HEK293T (cell line): ENCODE results near the gene JMJD1C.
"Not testable (repeated sequence)": the region's sequence is repeated elsewhere in the genome, so short reads cannot be mapped to it uniquely, and the experiment has no call there.

Experiments used
- CTCF ChIA-PET: fragments of 350-600 bp; formaldehyde crosslinking; extraction: SDS; loops from one replicate; lab custom pipeline; 2021; ENCODE audit warnings: antibody characterized with exemption, inconsistent platforms; lab: Yijun Ruan, JAX
- POLR2A ChIA-PET: fragments of 350-600 bp; formaldehyde crosslinking; extraction: SDS; loops from one replicate; lab custom pipeline; 2020; ENCODE audit warnings: antibody characterized with exemption, inconsistent platforms; lab: Yijun Ruan, JAX
- DNase-seq: peaks from one replicate; pipeline ENCODE4 v3.0.0; 2012; ENCODE audit warnings: mixed read lengths; ENCODE audit errors: extremely low spot score
- ARNT ChIP-seq: fragments of 450-650 bp; IDR thresholded peaks from 2 replicates; pipeline ENCODE4 v1.6.1; 2017; ENCODE audit warnings: mild to moderate bottlenecking
- BHLHE40 ChIP-seq: fragments of 450-650 bp; IDR thresholded peaks from 2 replicates; pipeline ENCODE4 v1.6.1; 2016; ENCODE audit warnings: mild to moderate bottlenecking, moderate library complexity, borderline replicate concordance
- CTBP1 ChIP-seq: fragments of 450-650 bp; IDR thresholded peaks from 2 replicates; pipeline ENCODE4 v1.6.1; 2016; ENCODE audit warnings: borderline replicate concordance
- ELF4 ChIP-seq: fragments of 450-650 bp; IDR thresholded peaks from 2 replicates; pipeline ENCODE4 v1.6.1; 2017; ENCODE audit warnings: antibody characterized with exemption
- FOXA1 ChIP-seq: fragments of 450-650 bp; IDR thresholded peaks from 2 replicates; pipeline ENCODE4 v1.6.1; 2016; ENCODE audit warnings: mild to moderate bottlenecking
- FOXK2 ChIP-seq: fragments of 450-650 bp; IDR thresholded peaks from 2 replicates; pipeline ENCODE4 v1.6.1; 2016; ENCODE audit warnings: mild to moderate bottlenecking
- FOXM1 ChIP-seq: fragments of 450-650 bp; IDR thresholded peaks from 2 replicates; pipeline ENCODE4 v1.6.1; 2017; ENCODE audit warnings: mild to moderate bottlenecking, borderline replicate concordance
- HDGF ChIP-seq: fragments of 450-650 bp; IDR thresholded peaks from 2 replicates; pipeline ENCODE4 v1.6.1; 2017; ENCODE audit warnings: antibody characterized with exemption, borderline replicate concordance
- L3MBTL2 ChIP-seq: fragments of 450-650 bp; conservative IDR thresholded peaks from 2 replicates; pipeline ENCODE4 v1.6.1; 2016; ENCODE audit warnings: mild to moderate bottlenecking
- LEF1 ChIP-seq: fragments of 450-650 bp; IDR thresholded peaks from 2 replicates; pipeline ENCODE4 v1.6.1; 2017; ENCODE audit warnings: mild to moderate bottlenecking, borderline replicate concordance
- NFRKB ChIP-seq: fragments of 450-650 bp; IDR thresholded peaks from 2 replicates; pipeline ENCODE4 v1.6.1; 2016; ENCODE audit warnings: mild to moderate bottlenecking, moderate library complexity
- PKNOX1 ChIP-seq: fragments of 450-650 bp; IDR thresholded peaks from 2 replicates; pipeline ENCODE4 v1.6.1; 2016
- SP1 ChIP-seq: fragments of 450-650 bp; IDR thresholded peaks from 2 replicates; pipeline ENCODE4 v1.6.1; 2017
- SUZ12 ChIP-seq: fragments of 450-650 bp; IDR thresholded peaks from 2 replicates; pipeline ENCODE4 v1.6.1; 2016; ENCODE audit warnings: mild to moderate bottlenecking
- TARDBP ChIP-seq: fragments of 450-650 bp; IDR thresholded peaks from 2 replicates; pipeline ENCODE4 v1.6.1; 2016
- ZNF384 ChIP-seq: fragments of 450-650 bp; IDR thresholded peaks from 2 replicates; pipeline ENCODE4 v1.6.1; 2016

The JMJD1C gene

GRCh38 chr10:63288170-63288569 is 177.6 kb downstream of the JMJD1C start:
- TF ChIP-seq ELF4 (no peak), FOXK2 (no peak), BHLHE40 (no peak), SUZ12 (no peak), FOXM1 (no peak), SP1 (no peak), LEF1 (no peak), HDGF (no peak), TARDBP (no peak)
- CTCF ChIA-PET = no interaction called here
- no peak for DNase-seq
- POLR2A ChIA-PET = no interaction called here

- DNase-seq = no peak
- no peak for TF ChIP-seq FOXA1
- no peak for TF ChIP-seq PKNOX1
- TF ChIP-seq FOXM1 = no peak
- TF ChIP-seq HDGF = no peak
- no peak for TF ChIP-seq LEF1
- TF ChIP-seq FOXK2 = no peak
- no peak for TF ChIP-seq ARNT
- no peak for TF ChIP-seq SUZ12
- TF ChIP-seq L3MBTL2 = no peak
- no peak for TF ChIP-seq TARDBP
- no peak for TF ChIP-seq SP1
- TF ChIP-seq BHLHE40 = no peak
- no peak for TF ChIP-seq CTBP1
- no peak for TF ChIP-seq ELF4
- no peak for TF ChIP-seq NFRKB
- no peak for TF ChIP-seq ZNF384
- ChIA-PET CTCF (no interaction called here), POLR2A (interaction anchor here (1.5 kb wide), 1 partner anchor 18 kb away, joined by 5 read pairs; no protein-coding TSS in a partner anchor)
Measured at GRCh38 chr10:63286754-63287264, 179.0 kb downstream of the JMJD1C start.

- ChIA-PET CTCF (no interaction called here), POLR2A (interaction anchor here (1.5 kb wide), 1 partner anchor 18 kb away, joined by 5 read pairs; no protein-coding TSS in a partner anchor)
- TF ChIP-seq SP1 (no peak), SUZ12 (no peak), PKNOX1 (no peak), ARNT (no peak), LEF1 (no peak), ELF4 (no peak), L3MBTL2 (no peak), HDGF (no peak), BHLHE40 (no peak), ZNF384 (no peak), FOXK2 (no peak), FOXM1 (no peak), TARDBP (no peak), CTBP1 (no peak), FOXA1 (no peak), NFRKB (no peak)
- no peak for DNase-seq
Measured at GRCh38 chr10:63286340-63286739, 179.4 kb downstream of the JMJD1C start.

GRCh38 chr10:63283901-63284300 is 181.9 kb downstream of the JMJD1C start:
- ChIA-PET POLR2A (interaction anchor here (0.8 kb wide), 1 partner anchor 17 kb away, joined by 3 read pairs; no protein-coding TSS in a partner anchor), CTCF (interaction anchor here (0.7 kb wide), 2 partner anchors 50 to 68 kb away, joined by 3 read pairs; no protein-coding TSS in a partner anchor)
- not testable (repeated sequence) for DNase-seq

- ChIA-PET CTCF (interaction anchor here (0.7 kb wide), 2 partner anchors 51 to 69 kb away, joined by 3 read pairs; no protein-coding TSS in a partner anchor), POLR2A (no interaction called here)
- no peak for DNase-seq
- no peak for TF ChIP-seq BHLHE40
- no peak for TF ChIP-seq LEF1
- no peak for TF ChIP-seq FOXA1
- no peak for TF ChIP-seq CTBP1
- no peak for TF ChIP-seq SP1
- TF ChIP-seq TARDBP = no peak
- no peak for TF ChIP-seq PKNOX1
Measured at GRCh38 chr10:63283093-63283492, 182.7 kb downstream of the JMJD1C start.

- no peak for TF ChIP-seq BHLHE40
- CTCF ChIA-PET = no interaction called here
- DNase-seq = no peak
- POLR2A ChIA-PET = no interaction called here
Measured at GRCh38 chr10:63281967-63282366, 183.8 kb downstream of the JMJD1C start.

GRCh38 chr10:63280386-63280785 is 185.4 kb downstream of the JMJD1C start:
- no peak for DNase-seq
- TF ChIP-seq SUZ12 = no peak
- TF ChIP-seq ARNT = no peak
- no peak for TF ChIP-seq BHLHE40
- TF ChIP-seq ZNF384 = no peak
- no peak for TF ChIP-seq TARDBP
- no peak for TF ChIP-seq HDGF
- CTCF ChIA-PET = no interaction called here
- POLR2A ChIA-PET = no interaction called here
